Measurements from ENCODE around the gene KCTD21.
"Not testable (repeated sequence)": the region's sequence is repeated elsewhere in the genome, so short reads cannot be mapped to it uniquely, and the experiment has no call there.

KCTD21 gene

DNA sequence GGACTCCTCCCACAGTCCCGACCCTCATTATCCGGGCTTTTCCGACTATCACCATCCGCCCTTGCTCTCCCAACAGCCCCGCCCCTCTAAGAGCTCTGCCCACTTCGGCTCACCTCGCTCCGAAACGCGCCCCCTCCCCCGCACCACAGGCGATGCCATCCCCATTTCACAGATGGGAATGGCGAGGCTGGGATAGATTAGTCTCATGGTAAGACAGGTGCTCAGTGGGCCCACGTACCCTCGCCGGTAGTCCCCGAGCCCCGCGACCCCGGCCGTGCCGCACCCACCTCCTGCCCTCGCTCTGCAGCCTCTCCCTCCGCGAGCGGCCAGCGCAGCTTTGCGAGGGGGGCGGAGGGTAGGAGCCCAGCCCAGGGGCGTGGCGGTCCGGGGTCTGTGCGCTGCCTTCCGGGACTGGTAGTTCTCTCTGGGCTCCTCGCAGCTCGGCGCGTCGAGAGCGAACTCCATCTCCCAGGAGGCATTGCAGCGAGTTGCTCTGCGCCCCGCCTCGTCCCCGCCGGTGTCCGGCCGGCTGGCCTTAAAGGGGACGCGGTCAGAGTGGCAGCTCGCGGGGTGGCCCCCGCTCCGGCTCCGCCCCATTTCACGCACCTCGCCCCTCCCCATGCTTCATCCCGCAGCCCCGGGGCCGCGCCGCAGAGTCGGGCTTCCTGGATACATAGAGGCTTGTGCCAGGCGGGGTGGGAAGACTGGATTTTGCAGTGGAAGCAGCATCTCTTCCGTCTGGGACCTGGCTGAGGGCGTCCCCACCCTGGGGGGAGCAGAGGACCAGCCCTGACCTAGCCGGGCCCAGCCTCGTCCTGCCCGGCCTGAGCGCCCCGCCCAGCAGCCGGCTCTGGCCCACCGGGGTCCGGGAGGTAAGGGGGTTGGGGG is at the start of gene KCTD21, which contains the start of gene USP35:
Gene KCTD21, minus strand, starts transcription at position 341 of the 888 bp plus-strand sequence. CDS start 14,072 bp downstream, outside the sequence.
Gene USP35, plus strand, starts transcription at position 634 of the 888 bp plus-strand sequence. CDS start 7,327 bp downstream, outside the sequence.
- DNase-seq (ENCODE audit: low read depth) = peak; percentile 90

DNA sequence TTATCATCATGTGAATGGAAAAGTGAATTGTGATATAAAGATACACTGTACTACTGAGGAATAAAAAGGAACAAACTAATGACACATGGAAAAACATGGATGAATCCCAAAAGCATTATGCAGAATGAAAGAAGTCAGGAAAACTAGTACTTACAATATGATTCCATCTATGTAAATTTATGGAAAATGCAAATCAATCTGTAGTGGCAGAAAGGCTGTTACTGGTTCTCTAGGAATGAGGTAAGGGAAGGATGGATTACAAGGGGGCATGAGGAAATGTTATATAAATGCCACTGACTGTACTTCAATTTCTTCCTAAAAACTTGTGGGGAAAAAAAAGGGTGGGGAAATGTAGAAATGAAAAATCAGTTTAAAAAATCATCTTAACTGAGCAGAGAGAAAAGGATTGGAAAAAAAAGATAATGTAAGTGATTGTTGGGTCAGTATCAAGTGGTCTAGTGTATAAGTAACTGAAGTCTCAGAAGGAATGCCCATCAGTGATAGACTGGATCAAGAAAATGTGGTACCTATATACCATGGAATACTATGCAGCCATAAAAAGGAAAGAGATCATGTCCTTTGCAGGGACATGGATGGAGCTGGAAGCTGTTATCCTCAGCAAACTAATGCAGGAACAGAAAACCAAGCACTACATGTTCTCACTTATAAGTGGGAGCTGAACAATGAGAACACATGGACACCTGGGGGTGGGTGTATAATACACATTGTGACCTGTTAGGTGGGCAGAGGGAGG is 49.0 kb upstream of the KCTD21 start:
- DNase-seq (ENCODE audit: low read depth) = no peak

GRCh38 chr11:78234006-78234405 is 45.6 kb upstream of the KCTD21 start:
- no peak for DNase-seq (ENCODE audit: low read depth)

GRCh38 chr11:78233046-78233445 is 44.6 kb upstream of the KCTD21 start:
- not testable (repeated sequence) for DNase-seq (ENCODE audit: low read depth)

- no peak for DNase-seq (ENCODE audit: low read depth)
Observed at GRCh38 chr11:78231962-78232501, 43.6 kb upstream of the KCTD21 start.

DNA sequence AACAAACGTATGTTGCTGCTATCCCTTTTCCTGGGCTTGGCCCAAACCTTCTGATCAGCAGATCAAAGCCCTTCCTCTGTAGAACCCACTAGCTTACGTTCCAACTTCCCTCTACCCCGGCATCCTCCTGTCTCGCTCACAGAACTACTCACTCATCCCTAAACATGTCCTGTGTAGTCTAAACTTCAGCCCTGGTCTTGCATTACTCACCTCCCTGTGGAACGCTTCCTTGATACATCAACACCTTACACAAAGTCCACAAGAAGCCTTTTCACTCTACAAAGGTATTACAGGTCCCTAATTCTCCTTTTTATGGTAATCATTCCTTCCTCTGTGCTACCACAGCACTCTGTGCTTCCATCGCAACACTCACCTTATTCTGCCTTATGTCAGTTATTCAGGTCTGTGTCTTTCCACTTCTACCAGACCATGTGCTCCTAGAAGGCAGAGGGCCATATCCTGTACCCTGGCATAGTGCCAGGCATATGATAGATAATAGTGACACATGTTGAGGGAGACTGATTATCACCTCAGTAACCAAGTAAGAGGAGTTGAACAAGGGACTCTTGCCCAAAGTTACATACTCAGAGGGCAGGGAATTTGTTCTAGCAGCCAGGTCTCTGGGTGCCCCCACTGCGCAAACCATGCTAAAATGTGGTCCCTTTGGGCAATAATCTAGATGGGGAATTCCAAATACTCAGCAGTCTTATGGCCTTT is 41.9 kb upstream of the KCTD21 start:
- DNase-seq (ENCODE audit: low read depth) = no peak

DNA sequence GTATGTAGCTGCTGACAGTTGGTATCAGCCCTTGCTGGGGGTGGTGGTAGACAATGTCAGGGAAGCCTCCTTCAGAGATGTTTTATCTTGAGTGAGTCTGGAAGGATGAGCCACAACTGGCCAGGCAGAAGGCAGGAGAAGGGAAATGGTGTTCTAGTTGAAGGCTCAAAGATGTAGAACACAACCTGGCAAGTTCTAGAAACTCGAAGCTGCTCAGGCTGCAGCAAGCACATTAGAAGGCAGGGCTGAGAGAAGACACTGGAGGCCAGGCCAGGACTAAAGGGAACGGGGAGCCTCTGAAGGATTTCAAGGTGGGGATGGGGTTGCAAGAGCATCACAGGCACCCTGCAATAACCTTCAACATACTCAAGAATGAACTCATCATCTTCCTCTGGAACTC is 40.7 kb upstream of the KCTD21 start:
- DNase-seq (ENCODE audit: low read depth) = no peak

DNA sequence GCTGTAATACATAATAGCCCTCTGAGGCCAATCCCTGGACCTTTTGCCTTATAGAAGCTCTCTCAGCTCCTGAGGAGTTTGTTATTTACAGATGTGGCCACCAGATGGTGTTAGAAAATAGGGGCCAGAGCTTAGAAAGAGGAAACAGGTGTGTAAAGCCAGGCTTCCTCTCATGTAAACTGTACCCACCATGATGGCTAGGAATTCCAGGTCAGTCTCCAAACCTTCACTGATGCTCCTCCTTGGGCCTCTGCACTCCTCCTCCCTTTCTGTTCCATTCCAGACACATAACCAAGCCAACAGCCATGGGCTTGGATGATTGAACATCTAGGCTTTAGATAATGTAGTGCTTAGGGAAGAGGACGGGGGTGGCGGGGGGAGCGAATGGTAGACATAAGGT is 40.0 kb upstream of the KCTD21 start:
- DNase-seq (ENCODE audit: low read depth) = no peak

DNA sequence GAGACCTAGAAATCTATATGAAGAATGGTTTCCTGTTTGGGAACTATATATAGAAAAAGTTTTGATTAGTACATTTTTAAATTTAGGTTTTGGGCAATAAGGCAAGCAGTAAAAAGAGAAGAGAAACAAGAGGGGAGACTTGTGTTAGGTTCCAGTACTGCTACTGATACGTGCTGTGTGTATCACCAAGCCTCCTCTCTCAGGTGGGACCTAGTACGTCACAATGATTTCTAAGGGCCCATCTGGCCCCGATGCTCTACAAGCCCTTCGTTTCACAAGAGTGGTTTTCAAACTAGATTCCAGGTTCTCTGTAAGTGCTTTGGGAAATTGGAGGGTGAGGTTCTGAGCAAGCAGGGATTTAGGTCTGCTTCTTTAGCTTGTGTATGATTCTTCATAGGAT is 39.5 kb upstream of the KCTD21 start:
- DNase-seq (ENCODE audit: low read depth) = no peak

DNA sequence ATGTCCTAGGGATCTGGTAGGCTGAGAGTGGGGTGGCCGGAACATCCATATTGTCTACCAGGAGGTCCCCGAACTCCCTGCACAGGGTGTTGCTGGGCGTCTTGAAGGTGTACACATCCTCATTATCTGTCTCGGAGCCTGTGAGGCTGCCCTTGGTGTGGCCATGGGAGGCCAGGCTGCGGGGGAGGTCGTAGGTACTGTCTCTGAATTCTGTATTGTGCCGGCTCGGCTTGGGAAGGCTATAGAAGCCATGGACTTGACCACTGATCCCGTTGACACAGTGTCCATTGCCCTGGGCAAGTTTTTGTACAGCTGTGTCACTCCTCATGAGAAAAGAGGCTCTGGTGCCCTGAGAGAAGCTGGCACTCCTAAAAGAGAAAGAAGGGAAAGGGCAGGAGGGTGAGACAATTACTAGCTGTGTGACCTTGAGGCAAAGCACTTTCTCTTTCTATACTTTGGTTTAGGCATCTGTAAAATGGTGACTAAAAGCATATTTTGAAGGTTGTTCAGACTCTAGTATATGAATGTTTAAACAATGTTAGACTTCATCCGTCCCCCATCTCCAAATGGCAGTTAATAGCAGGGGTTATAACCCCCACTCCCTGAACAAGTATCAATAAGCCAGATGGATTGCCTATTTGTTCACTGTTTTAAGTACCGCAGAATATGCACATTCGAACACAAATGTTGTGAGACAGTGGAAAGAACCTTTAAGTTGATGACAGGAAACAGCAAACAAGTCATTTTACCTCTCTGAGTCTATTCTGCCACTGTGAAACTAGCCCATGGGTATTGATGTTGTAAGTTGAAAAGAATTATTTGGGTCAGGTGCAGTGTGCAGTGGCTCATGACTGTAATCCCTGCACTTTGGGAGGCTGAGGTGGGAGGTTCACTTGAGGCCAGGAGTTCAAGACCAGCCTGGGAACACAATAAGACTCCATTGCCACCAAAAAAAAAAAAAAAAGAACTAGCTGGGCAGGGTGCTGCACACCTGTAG is 38.6 kb upstream of the KCTD21 start:
- no peak for DNase-seq (ENCODE audit: low read depth)

DNA sequence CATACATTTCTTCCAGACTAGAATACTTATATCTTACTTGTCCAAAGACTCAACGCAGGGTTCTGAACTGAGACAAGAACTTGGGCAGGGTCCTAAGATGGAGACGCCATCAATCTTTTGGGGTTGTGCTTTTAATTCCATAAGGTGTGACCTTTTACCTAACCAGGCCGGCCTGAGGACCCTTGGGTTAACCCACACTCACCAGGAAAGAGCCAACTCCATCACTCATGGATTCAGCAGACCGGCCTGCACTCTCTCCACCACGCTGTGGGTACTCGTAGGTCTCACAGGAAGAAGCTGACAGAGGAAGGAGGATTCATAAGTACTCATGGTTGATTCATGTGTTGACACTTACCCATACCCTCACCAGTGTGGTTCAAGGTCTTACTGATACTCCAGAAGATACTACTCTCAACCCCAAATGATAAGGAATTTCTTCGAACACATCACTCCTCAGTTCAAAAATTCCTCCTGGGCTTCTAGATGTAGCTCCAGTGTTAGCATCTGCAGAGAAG is 36.5 kb upstream of the KCTD21 start:
- DNase-seq (ENCODE audit: low read depth) = no peak

DNA sequence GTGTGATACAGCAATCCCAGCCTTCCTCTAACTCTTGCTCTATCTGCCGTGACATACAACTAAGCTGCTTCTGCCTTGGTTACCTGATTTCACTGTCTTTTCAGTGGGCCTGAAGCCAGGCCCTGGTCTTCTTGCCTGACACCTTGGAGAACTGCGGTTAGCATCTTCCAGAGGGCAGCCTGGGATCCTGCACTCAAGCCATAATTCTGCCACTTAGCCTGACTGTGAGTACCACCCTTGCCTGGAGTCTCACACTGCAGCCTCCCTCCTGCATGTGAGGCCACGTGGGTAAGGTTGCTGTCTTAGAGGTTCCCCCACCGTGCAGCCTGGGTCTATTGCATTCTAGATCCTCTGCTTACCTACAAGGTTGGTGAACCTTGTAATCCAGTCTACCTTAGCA is 36.1 kb upstream of the KCTD21 start:
- no peak for DNase-seq (ENCODE audit: low read depth)

GRCh38 chr11:78223320-78223954 is 35.0 kb upstream of the KCTD21 start:
- no peak for DNase-seq (ENCODE audit: low read depth)

GRCh38 chr11:78222726-78223125 is 34.3 kb upstream of the KCTD21 start:
- not testable (repeated sequence) for DNase-seq (ENCODE audit: low read depth)

- DNase-seq (ENCODE audit: low read depth) = no peak
Observed at GRCh38 chr11:78221396-78222315, 33.2 kb upstream of the KCTD21 start.

- DNase-seq (ENCODE audit: low read depth) = no peak
Observed at GRCh38 chr11:78220218-78221157, 32.1 kb upstream of the KCTD21 start.

- DNase-seq (ENCODE audit: low read depth) = no peak
Observed at GRCh38 chr11:78219493-78220217, 31.2 kb upstream of the KCTD21 start.
